ENCODE measurements around the gene SDCBP2.

SDCBP2 gene
- total RNA-seq: 0.58 to 4.6 (median 1.6) reads per million in 4 experiments

- no peak for DNase-seq
Measured at GRCh38 chr20:1328680-1329330, at the start of gene SDCBP2. SDCBP2 (minus strand) TSS chr20:1329139; CDS start chr20:1320416, 8,723 bp downstream.

- DNase-seq: no peak
Measured at GRCh38 chr20:1378735-1379125, 49.8 kb upstream of the SDCBP2 start.

- DNase-seq: no peak
Measured at GRCh38 chr20:1377984-1378734, 49.2 kb upstream of the SDCBP2 start.

GRCh38 chr20:1377341-1377871 is 48.5 kb upstream of the SDCBP2 start:
- no peak for DNase-seq

GRCh38 chr20:1376408-1377270 is 47.7 kb upstream of the SDCBP2 start:
- no peak for DNase-seq

- no peak for DNase-seq
Measured at GRCh38 chr20:1376007-1376406, 47.1 kb upstream of the SDCBP2 start.

GRCh38 chr20:1375515-1375914 is 46.6 kb upstream of the SDCBP2 start:
- DNase-seq: no peak

- DNase-seq: no peak
Measured at GRCh38 chr20:1374246-1374645, 45.3 kb upstream of the SDCBP2 start.

- no peak for DNase-seq
Measured at GRCh38 chr20:1373614-1374013, 44.7 kb upstream of the SDCBP2 start.

- no peak for DNase-seq
Measured at GRCh38 chr20:1373036-1373435, 44.1 kb upstream of the SDCBP2 start.

- DNase-seq: no peak
Measured at GRCh38 chr20:1371830-1372539, 43.0 kb upstream of the SDCBP2 start.

- no peak for DNase-seq
Measured at GRCh38 chr20:1371202-1371782, 42.4 kb upstream of the SDCBP2 start.

GRCh38 chr20:1370548-1371110 is 41.7 kb upstream of the SDCBP2 start:
- no peak for DNase-seq

GRCh38 chr20:1369970-1370369 is 41.0 kb upstream of the SDCBP2 start:
- no peak for DNase-seq

GRCh38 chr20:1368448-1369199 is 39.7 kb upstream of the SDCBP2 start:
- no peak for DNase-seq

- DNase-seq: no peak
Measured at GRCh38 chr20:1367479-1367878, 38.5 kb upstream of the SDCBP2 start.

- no peak for DNase-seq
Measured at GRCh38 chr20:1364106-1364505, 35.2 kb upstream of the SDCBP2 start.

- DNase-seq: no peak
Measured at GRCh38 chr20:1363522-1363921, 34.6 kb upstream of the SDCBP2 start.

GRCh38 chr20:1362484-1362883 is 33.5 kb upstream of the SDCBP2 start:
- no peak for DNase-seq

GRCh38 chr20:1360094-1360846 is 31.3 kb upstream of the SDCBP2 start:
- no peak for DNase-seq

All from effector CD8-positive, alpha-beta T cell (primary cell).